HepG2 (cell line): ENCODE data around the gene MED4. TPM values are rescaled to one million over a fixed set of nuclear protein-coding genes. Genes with fewer than 3 reads are reported as not detected.

Experiments used
- BCLAF1 ChIP-seq: fragments of 450-650 bp; IDR thresholded peaks from 2 replicates; pipeline ENCODE4 v1.6.1; 2017; ENCODE audit warnings: mild to moderate bottlenecking
- CENPT ChIP-seq: sonication (generic); formaldehyde crosslinking; IDR thresholded peaks from 2 replicates; pipeline ENCODE4 v1.8.0; 2022; ENCODE audit warnings: low read depth, mild to moderate bottlenecking, moderate library complexity, missing genetic modification reagents
- HNF1A ChIP-seq, 2 experiments: sonication (generic) in 1 of 2; formaldehyde crosslinking in 1 of 2; IDR thresholded peaks; 2 replicates each; pipeline versions ENCODE4 v1.4.0 to v1.6.1; 2016 to 2020; ENCODE audit warnings: borderline replicate concordance in 1 of 2, low read depth in 1 of 2, mild to moderate bottlenecking in 1 of 2, missing genetic modification reagents in 1 of 2
- MAZ ChIP-seq, 2 experiments: sonication (generic) in 1 of 2; formaldehyde crosslinking in 1 of 2; IDR thresholded peaks; 2 replicates each; pipeline versions ENCODE4 v1.5.0 to v1.6.1; 2012 to 2020; ENCODE audit warnings: low read depth in 2 of 2, mild to moderate bottlenecking in 2 of 2, borderline replicate concordance in 1 of 2, improper control_type of control experiment in 1 of 2, low read length in 1 of 2, missing genetic modification reagents in 1 of 2, moderate library complexity in 1 of 2
- MEF2D ChIP-seq: sonication (generic); formaldehyde crosslinking; IDR thresholded peaks from 2 replicates; pipeline ENCODE4 v1.5.1; 2020; ENCODE audit warnings: mild to moderate bottlenecking, missing genetic modification reagents
- PAX8 ChIP-seq: sonication (generic); formaldehyde crosslinking; IDR thresholded peaks from 2 replicates; pipeline ENCODE4 v1.8.0; 2022; ENCODE audit warnings: mild to moderate bottlenecking, missing genetic modification reagents, borderline replicate concordance
- PRMT3 ChIP-seq: sonication (generic); formaldehyde crosslinking; IDR thresholded peaks from 2 replicates; pipeline ENCODE4 v1.8.1; 2022; ENCODE audit warnings: low read depth, mild to moderate bottlenecking, moderate library complexity, missing genetic modification reagents, borderline replicate concordance
- RAD21 ChIP-seq: fragments of 450-650 bp; formaldehyde crosslinking; IDR thresholded peaks from 2 replicates; pipeline ENCODE4 v1.5.0; 2020; ENCODE audit warnings: mild to moderate bottlenecking
- SETDB1 ChIP-seq: sonication (generic); formaldehyde crosslinking; IDR thresholded peaks from 2 replicates; pipeline ENCODE4 v1.5.1; 2020; ENCODE audit warnings: missing genetic modification reagents, mild to moderate bottlenecking, borderline replicate concordance
- THAP7 ChIP-seq: sonication (generic); formaldehyde crosslinking; IDR thresholded peaks from 2 replicates; pipeline ENCODE4 v1.8.1; 2023; ENCODE audit warnings: mild to moderate bottlenecking, missing genetic modification reagents
- TOE1 ChIP-seq: sonication (generic); formaldehyde crosslinking; IDR thresholded peaks from 2 replicates; pipeline ENCODE4 v1.4.0; 2020; ENCODE audit warnings: mild to moderate bottlenecking, missing genetic modification reagents
- ZFAT ChIP-seq: sonication (generic); formaldehyde crosslinking; conservative IDR thresholded peaks from 2 replicates; pipeline ENCODE4 v1.8.1; 2023; ENCODE audit warnings: missing genetic modification reagents, inconsistent platforms
- ZNF253 ChIP-seq: sonication (generic); formaldehyde crosslinking; IDR thresholded peaks from 2 replicates; pipeline ENCODE4 v1.8.0; 2022; ENCODE audit warnings: mild to moderate bottlenecking, missing genetic modification reagents, borderline replicate concordance
- ZNF574 ChIP-seq: sonication (generic); formaldehyde crosslinking; IDR thresholded peaks from 2 replicates; pipeline ENCODE4 v1.4.0; 2020; ENCODE audit warnings: missing genetic modification reagents
- ZNF75D ChIP-seq: sonication (generic); formaldehyde crosslinking; IDR thresholded peaks from 2 replicates; pipeline ENCODE4 v1.8.1; 2023; ENCODE audit warnings: missing genetic modification reagents, mild to moderate bottlenecking, borderline replicate concordance
- ZNF766 ChIP-seq: sonication (generic); formaldehyde crosslinking; IDR thresholded peaks from 2 replicates; pipeline ENCODE4 v1.5.0; 2020; ENCODE audit warnings: missing genetic modification reagents, borderline replicate concordance
- polyA plus RNA-seq, 8 experiments: library from polyadenylated mRNA; depleted of rRNA in 3 of 8; stranded (reverse) in 7 of 8; unstranded in 1 of 8; fragments of >200 nt; fragmentation: Illumina TruSeq in 4 of 8; extraction: Trizol in 4 of 8; gene quantifications; 2 replicates each; pipeline versions ENCODE4 v1.2.1 to v1.2.3, GENCODE V29; 2011 to 2016; ENCODE audit warnings: low read depth in 4 of 8, missing spikeins in 1 of 8, mixed read lengths in 1 of 8; ENCODE audit not compliant: insufficient read depth in 1 of 8
- total RNA-seq, 5 experiments: library from RNA; depleted of rRNA; stranded (reverse); fragments of >200 nt; fragmentation: Illumina TruSeq; extraction: Trizol; gene quantifications; 2 replicates each; pipeline ENCODE4 v1.2.3, GENCODE V29; 2016; ENCODE audit warnings: low read depth in 1 of 5

Gene MED4
- total and polyA plus RNA-seq, 2 of the 13 experiments (the other 11 are each of a cell fraction or from before 2014, with no cell fraction given): 49.4 to 57.8 TPM

GRCh38 chr13:48037346-48038173, 57.3 kb downstream of the MED4 start, which contains the start of gene NUDT15 (continued):
- TF ChIP-seq CENPT (CRISPR knock-in tag) (peak; percentile 77; the same call in 1 of the 2 replicates), ZNF75D (CRISPR knock-in tag) (no peak), THAP7 (CRISPR knock-in tag) (peak; percentile 88; the same call in 1 of the 2 replicates), RAD21 (CRISPR knock-in tag) (peak; percentile 82), PAX8 (CRISPR knock-in tag) (peak; percentile 98; the same call in 1 of the 2 replicates), TOE1 (CRISPR knock-in tag) (peak; percentile 90), ZNF574 (peak; percentile 97), ZNF253 (peak; percentile 94), MEF2D (CRISPR knock-in tag) (no peak), PRMT3 (peak; percentile 96; the same call in 1 of the 2 replicates), ZNF766 (CRISPR knock-in tag) (peak; percentile 87), ZFAT (CRISPR knock-in tag) (no peak), SETDB1 (CRISPR knock-in tag) (no peak), HNF1A (IDR thresholded peaks at IDR 0.05; ENCODE audit: low read depth) (no peak), HNF1A (CRISPR knock-in tag; IDR thresholded peaks at IDR 0.05; ENCODE audit: borderline replicate concordance) (peak; percentile 87), BCLAF1 (no peak), MAZ (IDR thresholded peaks at IDR 0.05; ENCODE audit: borderline replicate concordance, low read depth, low read length) (0 out of 2 replicates have a peak, but pooled peaks have one; percentile 11), MAZ (CRISPR knock-in tag; IDR thresholded peaks at IDR 0.05; ENCODE audit: low read depth) (peak; percentile 89)
